HepG2 (cell line): Measurements from ENCODE around the gene HOXA1. TPM values are rescaled to one million over a fixed set of nuclear protein-coding genes. Genes with fewer than 3 reads are reported as not detected.

Source experiments
- ARID3A ChIP-seq: IDR thresholded peaks from 2 replicates; pipeline ENCODE4 v1.6.1; 2012; ENCODE audit warnings: low read depth, low read length, improper control_type of control experiment
- DMTF1 ChIP-seq: sonication (generic); formaldehyde crosslinking; IDR thresholded peaks from 2 replicates; pipeline ENCODE4 v1.4.0; 2020; ENCODE audit warnings: mild to moderate bottlenecking, missing genetic modification reagents
- PAXIP1 ChIP-seq: sonication (generic); formaldehyde crosslinking; conservative IDR thresholded peaks from 2 replicates; pipeline ENCODE4 v1.4.0; 2020; ENCODE audit warnings: mild to moderate bottlenecking, missing genetic modification reagents, moderate library complexity
- SMARCE1 ChIP-seq: fragments of 450-650 bp; IDR thresholded peaks from 2 replicates; pipeline ENCODE4 v1.6.1; 2017; ENCODE audit warnings: borderline replicate concordance
- TAF15 ChIP-seq: fragments of 200-400 bp; formaldehyde crosslinking; IDR thresholded peaks from one replicate; pipeline ENCODE4 v1.6.1; 2018; ENCODE audit warnings: mild to moderate bottlenecking, low read depth, low read length; ENCODE audit not compliant: poor library complexity, severe bottlenecking
- TBL1XR1 ChIP-seq: fragments of 150-350 bp; IDR thresholded peaks from 2 replicates; pipeline ENCODE4 v1.6.1; 2014; ENCODE audit warnings: borderline replicate concordance, low read length; ENCODE audit not compliant: partially characterized antibody
- TSC22D2 ChIP-seq: sonication (generic); formaldehyde crosslinking; IDR thresholded peaks from 2 replicates; pipeline ENCODE4 v1.5.1; 2020; ENCODE audit warnings: missing genetic modification reagents, mild to moderate bottlenecking, borderline replicate concordance
- ZNF274 ChIP-seq: sonication (generic); formaldehyde crosslinking; IDR thresholded peaks from 2 replicates; pipeline ENCODE4 v1.5.1; 2020; ENCODE audit warnings: mild to moderate bottlenecking, missing genetic modification reagents
- ZNF281 ChIP-seq: sonication (generic); formaldehyde crosslinking; IDR thresholded peaks from 2 replicates; pipeline ENCODE4 v1.4.0; 2020; ENCODE audit warnings: missing genetic modification reagents, borderline replicate concordance
- ZNF414 ChIP-seq: sonication (generic); formaldehyde crosslinking; IDR thresholded peaks from 2 replicates; pipeline ENCODE4 v1.5.0; 2020; ENCODE audit warnings: missing genetic modification reagents
- ZNF510 ChIP-seq: sonication (generic); formaldehyde crosslinking; IDR thresholded peaks from 2 replicates; pipeline ENCODE4 v1.4.0; 2020; ENCODE audit warnings: low read depth, mild to moderate bottlenecking, missing genetic modification reagents
- ZNF672 ChIP-seq: sonication (generic); formaldehyde crosslinking; IDR thresholded peaks from 2 replicates; pipeline ENCODE4 v1.8.1; 2022; ENCODE audit warnings: missing genetic modification reagents
- ZNF710 ChIP-seq: sonication (generic); formaldehyde crosslinking; IDR thresholded peaks from 2 replicates; pipeline ENCODE4 v1.5.0; 2020; ENCODE audit warnings: mild to moderate bottlenecking, missing genetic modification reagents, borderline replicate concordance
- ZNF724P ChIP-seq: sonication (generic); formaldehyde crosslinking; IDR thresholded peaks from 2 replicates; pipeline ENCODE4 v1.8.0; 2022; ENCODE audit warnings: missing genetic modification reagents, borderline replicate concordance
- polyA plus RNA-seq, 8 experiments: library from polyadenylated mRNA; depleted of rRNA in 3 of 8; stranded (reverse) in 7 of 8; unstranded in 1 of 8; fragments of >200 nt; fragmentation: Illumina TruSeq in 4 of 8; extraction: Trizol in 4 of 8; gene quantifications; 2 replicates each; pipeline versions ENCODE4 v1.2.1 to v1.2.3, GENCODE V29; 2011 to 2016; ENCODE audit warnings: low read depth in 4 of 8, missing spikeins in 1 of 8, mixed read lengths in 1 of 8; ENCODE audit not compliant: insufficient read depth in 1 of 8
- total RNA-seq, 5 experiments: library from RNA; depleted of rRNA; stranded (reverse); fragments of >200 nt; fragmentation: Illumina TruSeq; extraction: Trizol; gene quantifications; 2 replicates each; pipeline ENCODE4 v1.2.3, GENCODE V29; 2016; ENCODE audit warnings: low read depth in 1 of 5

The HOXA1 gene
- total and polyA plus RNA-seq, 2 of the 13 experiments (the other 11 are each of a cell fraction or from before 2014, with no cell fraction given): 0.18 to 0.20 TPM

GRCh38 chr7:27133409-27134231 lies 37.8 kb upstream of the HOXA1 start (continued):
- TF ChIP-seq PAXIP1 (peak; percentile 82), TAF15 (no peak), ARID3A (0 out of 2 replicates have a peak, but pooled peaks have one; percentile 5), ZNF281 (CRISPR knock-in tag) (no peak), ZNF414 (CRISPR knock-in tag) (no peak), ZNF672 (CRISPR knock-in tag) (no peak), ZNF710 (CRISPR knock-in tag) (peak; percentile 86), DMTF1 (no peak), ZNF724P (CRISPR knock-in tag) (no peak), TSC22D2 (no peak), ZNF510 (CRISPR knock-in tag) (no peak), ZNF274 (no peak), TBL1XR1 (peak; percentile 64), SMARCE1 (no peak)
